ENCODE data around the gene OCEL1. TPM values are rescaled to one million over a fixed set of nuclear protein-coding genes. Genes with fewer than 3 reads are reported as not detected.

OCEL1 gene
- total RNA-seq, 1 experiment from 2014 or later: 25.7 TPM

- Histone ChIP-seq H2BK15ac (ENCODE audit: low read depth, low read length) (no peak overlapping the region), H2BK5ac (ENCODE audit: insufficient read length, low read length) (no peak overlapping the region), H3T11ph (ENCODE audit: low read length) (no peak overlapping the region), H4K5ac (ENCODE audit: insufficient read length, low read depth, low read length) (no peak overlapping the region), H3K18ac (ENCODE audit: insufficient read length, low read depth, low read length) (no peak overlapping the region), H2BK20ac (ENCODE audit: low read depth, low read length, poor library complexity, severe bottlenecking) (no peak overlapping the region), H3K27ac (ENCODE audit: insufficient read length, low read depth, low read length) (no peak overlapping the region), H4K91ac (ENCODE audit: insufficient read length, low read depth, low read length) (no peak overlapping the region), H3K27me3 (ENCODE audit: insufficient read depth, low read length) (no peaks in the 10 kb centered on the region), H3K14ac (ENCODE audit: insufficient read depth, low read length) (no peak overlapping the region), H3K4me1 (ENCODE audit: insufficient read depth, low read length) (no peaks in the 10 kb centered on the region; the same call in 1 of the 2 replicates), H3K23me2 (ENCODE audit: insufficient read length, low read depth, low read length, poor library complexity, severe bottlenecking) (peaks cover 6% of the 10 kb centered on the region), H4K20me1 (ENCODE audit: control insufficient read depth, insufficient read depth, insufficient read length) (no peaks in the 10 kb centered on the region), H2AFZ (ENCODE audit: low read length) (no peak overlapping the region), H3K56ac (ENCODE audit: insufficient read length, low read depth, low read length) (no peak overlapping the region), H3K9ac (ENCODE audit: extremely low read depth, insufficient read length, low read length) (no peak overlapping the region), H3K4ac (ENCODE audit: low read depth, low read length) (no peak overlapping the region), H2BK12ac (ENCODE audit: insufficient read length, low read depth, low read length) (no peak overlapping the region), H2AK5ac (ENCODE audit: insufficient read length, low read length) (no peak overlapping the region), H3K9me3 (ENCODE audit: control insufficient read depth, low read depth, low read length) (no peaks in the 10 kb centered on the region), H4K8ac (replicated peaks; ENCODE audit: insufficient read length, low read depth, low read length) (no peak overlapping the region), H3K79me2 (ENCODE audit: insufficient read depth, low read length) (peaks cover 7% of the 10 kb centered on the region), H3K23ac (ENCODE audit: insufficient read length, low read depth, low read length) (no peak overlapping the region), H2BK120ac (ENCODE audit: low read depth, low read length, poor library complexity, severe bottlenecking) (no peak overlapping the region), H3K4me2 (ENCODE audit: insufficient read depth, insufficient read length, low read length) (no peak overlapping the region), H3K79me1 (ENCODE audit: insufficient read depth, low read depth, low read length, poor library complexity, severe bottlenecking) (peaks cover 3% of the 10 kb centered on the region)
- WGBS (ENCODE audit: extremely low coverage, insufficient read length, low lambda C conversion rate): no CpG with 5 or more reads among the region's 25 CpGs
- TF ChIP-seq CTCF (conservative IDR thresholded peaks at IDR 0.05): no peak
- Mint-ChIP-seq H3K27ac (peak overlapping the region in 1 of 3 experiments; percentile 76; a peak in 1 of 7 replicates), H3K4me3 (no peak overlapping the region), H3K9me3 (no peaks in the 10 kb centered on the region), H3K4me1 (peaks cover 24 to 36% of the 10 kb centered on the region in 2 experiments), H3K36me3 (ENCODE audit: insufficient read depth in 1 of 3, low read depth in 3 of 3) (peaks cover 19 to 54% (median 38%) of the 10 kb centered on the region in 3 experiments; a peak in 6 of 7 replicates), H3K27me3 (ENCODE audit: low read depth) (no peaks in the 10 kb centered on the region)
- DNase-seq: no peak
Measured at GRCh38 chr19:17232258-17232657, 6.2 kb downstream of the OCEL1 start.

Data from H9 (cell line).